Endothelial cell of umbilical vein (primary cell): ENCODE measurements around the gene SPRR2G. TPM values are rescaled to one million over a fixed set of nuclear protein-coding genes. Genes with fewer than 3 reads are reported as not detected.
"Not testable (repeated sequence)": the region's sequence is repeated elsewhere in the genome, so short reads cannot be mapped to it uniquely, and the experiment has no call there.

Source experiments
- BruUV-seq: library from RNA; stranded (reverse); fragments of 400-500 nt; replicated peaks from 2 replicates; lab custom pipeline; 2021; lab: Mats Ljungman, UMichigan
- CTCF ChIA-PET: fragments of 300-600, 350-600 bp; sonication (Branson Sonifier 250); formaldehyde crosslinking; loops from one replicate; lab custom pipeline; 2021; ENCODE audit warnings: antibody characterized with exemption, inconsistent platforms; lab: Charles Lee
- POLR2A ChIA-PET: fragments of 300-600, 350-600 bp; sonication (Branson Sonifier 250); formaldehyde crosslinking; loops from one replicate; lab custom pipeline; 2021; ENCODE audit warnings: antibody characterized with exemption, inconsistent platforms; lab: Charles Lee
- DNase-seq: peaks from one replicate; pipeline ENCODE4 v3.0.0-alpha.2; 2011; ENCODE audit warnings: low read depth, low spot score
- FAIRE-seq: peaks from 2 replicates; lab custom pipeline; 2011; peaks lifted over from hg19 to GRCh38; lab: Jason Lieb, UNC
- H2AFZ ChIP-seq: 2 replicates; pipeline ENCODE4 v1.6.0; 2012; ENCODE audit warnings: low read depth, low read length, control low read depth, inconsistent platforms
- H3K27ac ChIP-seq: 2 replicates; pipeline ENCODE4 v1.5.1; 2011; ENCODE audit warnings: low read depth, mild to moderate bottlenecking, control low read depth, low read length, moderate library complexity; ENCODE audit not compliant: insufficient read depth
- H3K27me3 ChIP-seq, 2 experiments: 2 replicates each; pipeline versions ENCODE4 v1.6.0 to v1.6.1; 2011; ENCODE audit warnings: low read length in 2 of 2, mixed read lengths in 1 of 2; ENCODE audit not compliant: control insufficient read depth in 2 of 2, insufficient read depth in 2 of 2
- H3K36me3 ChIP-seq, 2 experiments: 2 replicates in 1 of 2; 3 replicates in 1 of 2; pipeline ENCODE4 v1.5.1; 2011; ENCODE audit warnings: low read length in 2 of 2, mild to moderate bottlenecking in 1 of 2, moderate library complexity in 1 of 2; ENCODE audit not compliant: control insufficient read depth in 2 of 2, insufficient read depth in 2 of 2; ENCODE audit errors: extremely low read depth in 1 of 2
- H3K4me1 ChIP-seq: 3 replicates; pipeline ENCODE4 v1.5.1; 2011; ENCODE audit warnings: mild to moderate bottlenecking, low read length; ENCODE audit not compliant: control insufficient read depth, insufficient read depth; ENCODE audit errors: extremely low read depth
- H3K4me2 ChIP-seq: 2 replicates; pipeline ENCODE4 v1.6.1; 2011; ENCODE audit warnings: low read length, control low read depth, mixed read lengths; ENCODE audit not compliant: insufficient read depth
- H3K4me3 ChIP-seq, 3 experiments: fragments of 200-600 bp in 1 of 3; sonication (generic), shearing (Covaris generic) in 1 of 3; replicated peaks in 1 of 3; 2 replicates each; pipeline ENCODE4 v1.5.1; 2011 to 2016; ENCODE audit warnings: control low read depth in 3 of 3, low read length in 3 of 3, mild to moderate bottlenecking in 2 of 3, inconsistent platforms in 1 of 3, low read depth in 1 of 3, moderate library complexity in 1 of 3; ENCODE audit not compliant: insufficient read depth in 1 of 3
- H3K79me2 ChIP-seq: 2 replicates; pipeline ENCODE4 v1.6.0; 2012; ENCODE audit warnings: low read length, inconsistent platforms; ENCODE audit not compliant: control insufficient read depth, insufficient read depth
- H3K9ac ChIP-seq: replicated peaks from 2 replicates; pipeline ENCODE3; 2011; ENCODE audit warnings: low read length, control low read depth; ENCODE audit not compliant: insufficient read depth; ENCODE audit errors: extremely low read depth
- H3K9me1 ChIP-seq: replicated peaks from 3 replicates; pipeline ENCODE4 v1.6.0; 2011; ENCODE audit warnings: mild to moderate bottlenecking, low read length; ENCODE audit not compliant: control insufficient read depth, insufficient read depth; ENCODE audit errors: extremely low read depth
- H3K9me3 ChIP-seq: replicated peaks from 2 replicates; pipeline ENCODE4 v1.5.1; 2012; ENCODE audit warnings: low read length, inconsistent platforms; ENCODE audit not compliant: control insufficient read depth, insufficient read depth
- H4K20me1 ChIP-seq: replicated peaks from 2 replicates; pipeline ENCODE3; 2011; ENCODE audit warnings: mild to moderate bottlenecking, low read length; ENCODE audit not compliant: control insufficient read depth, insufficient read depth; ENCODE audit errors: extremely low read depth
- EZH2 ChIP-seq: IDR thresholded peaks from 2 replicates; pipeline ENCODE4 v1.6.1; 2012; ENCODE audit warnings: borderline replicate concordance, low read depth, mild to moderate bottlenecking, moderate library complexity, low read length, inconsistent platforms; ENCODE audit not compliant: severe bottlenecking
- FOS ChIP-seq: IDR thresholded peaks from 2 replicates; pipeline ENCODE4 v1.6.1; 2011; ENCODE audit warnings: mild to moderate bottlenecking, low read length, moderate library complexity, borderline replicate concordance; ENCODE audit not compliant: insufficient read depth
- GATA2 ChIP-seq: IDR thresholded peaks from 2 replicates; pipeline ENCODE4 v1.7.0; 2011; ENCODE audit warnings: low read depth, mild to moderate bottlenecking, moderate library complexity, mixed read lengths, low read length; ENCODE audit not compliant: insufficient read length, insufficient read depth
- JUN ChIP-seq: IDR thresholded peaks from 2 replicates; pipeline ENCODE4 v1.6.1; 2011; ENCODE audit warnings: borderline replicate concordance, low read depth; ENCODE audit not compliant: insufficient read length, insufficient read depth
- MYC ChIP-seq: IDR thresholded peaks from one replicate; pipeline ENCODE4 v1.6.1; 2011; ENCODE audit warnings: mild to moderate bottlenecking, low read depth, low read length
- POLR2A ChIP-seq: IDR thresholded peaks from 2 replicates; pipeline ENCODE4 v1.6.1; 2012; ENCODE audit warnings: low read depth, mild to moderate bottlenecking, control low read depth, low read length
- POLR2AphosphoS5 ChIP-seq: IDR thresholded peaks from 2 replicates; pipeline ENCODE4 v1.6.1; 2012; ENCODE audit warnings: low read depth, mild to moderate bottlenecking, control low read depth, low read length, moderate library complexity; ENCODE audit not compliant: insufficient read depth
- dilution Hi-C: fragments of 300-500 bp; cut with MboI; formaldehyde crosslinking; loops from one replicate; pipeline ENCODE4 v1.15.0; 2019; ENCODE audit warnings: low sequenced_read_pairs; ENCODE audit not compliant: extremely low pct_ligation_motif_present
- intact Hi-C: fragments of 100-400 bp; cut with micrococcal nuclease; formaldehyde crosslinking; loops from one replicate; pipeline ENCODE4 v1.10.0; 2022
- polyA plus RNA-seq, 4 experiments: library from polyadenylated mRNA; depleted of rRNA in 3 of 4; stranded (reverse) in 3 of 4; unstranded in 1 of 4; fragments of >200 nt; gene quantifications; 2 replicates each; pipeline versions ENCODE4 v1.2.1 to v1.2.3, GENCODE V29; 2011 to 2012; ENCODE audit warnings: missing spikeins in 1 of 4
- total RNA-seq: library from RNA; stranded (reverse); gene quantifications from 2 replicates; pipeline ENCODE4 v1.2.3, GENCODE V29; 2021
- TF ChIP-seq, protein P1 (sequence below), 2 donors: IDR thresholded peaks; 1 replicate in 1 of 2; 2 replicates in 1 of 2; pipeline ENCODE4 v1.5.1; 2011; ENCODE audit warnings: low read length in 2 of 2, mild to moderate bottlenecking in 2 of 2, moderate library complexity in 2 of 2, control low read depth in 1 of 2, inconsistent platforms in 1 of 2, low read depth in 1 of 2; ENCODE audit not compliant: insufficient read depth in 1 of 2; ENCODE audit errors: extremely low read depth in 1 of 2
- TF ChIP-seq, protein P2 (sequence below): IDR thresholded peaks from 2 replicates; pipeline ENCODE4 v1.6.1; 2011; ENCODE audit not compliant: insufficient read depth, insufficient read length

The SPRR2G gene
- total and polyA plus RNA-seq, 2 donors (not counting 3 experiments of a cell fraction or from before 2014, with no cell fraction given) = not detected

DNA sequence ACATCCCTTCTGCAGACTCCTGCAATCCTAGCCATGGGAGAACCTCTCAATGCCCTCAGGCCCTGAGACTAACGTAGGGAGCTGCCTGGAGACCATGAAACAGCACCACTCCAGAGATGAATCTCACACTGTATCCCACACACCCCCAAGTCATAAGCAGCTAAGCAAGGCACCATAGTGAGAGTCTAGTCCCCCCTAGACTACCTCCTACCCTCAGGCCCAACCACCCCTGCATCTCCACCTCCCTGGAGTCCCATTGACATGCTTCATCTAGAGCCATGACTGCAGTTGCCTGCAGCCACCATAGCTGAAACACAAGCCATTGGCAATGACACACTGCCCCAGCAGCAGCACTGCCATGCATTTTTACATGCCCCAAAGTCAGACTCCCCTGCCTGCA is 17.4 kb downstream of the SPRR2G start:
- Histone ChIP-seq H3K27ac (no peak overlapping the region), H3K4me1 (no peaks in the 10 kb centered on the region), H3K4me3 (no peak overlapping the region), H3K27me3 (no peaks in the 10 kb centered on the region), H3K9me3 (no peaks in the 10 kb centered on the region), H2AFZ (no peak overlapping the region), H4K20me1 (no peaks in the 10 kb centered on the region), H3K9ac (no peak overlapping the region), H3K4me2 (no peak overlapping the region), H3K79me2 (no peaks in the 10 kb centered on the region), H3K9me1 (no peaks in the 10 kb centered on the region), H3K36me3 (no peaks in the 10 kb centered on the region)
- dilution Hi-C loops = no loop called here
- FAIRE-seq = no peak
- no TSS peak for BruUV-seq
- POLR2A ChIA-PET = interaction anchor here (0.7 kb wide), 1 partner anchor 146 kb away, joined by 3 read pairs; no protein-coding TSS in a partner anchor
- intact Hi-C loops = no loop called here
- CTCF ChIA-PET = no interaction called here
- no peak for DNase-seq
- TF ChIP-seq FOS (no peak), MYC (no peak), POLR2A (no peak), POLR2AphosphoS5 (no peak), JUN (no peak), GATA2 (no peak), EZH2 (no peak)
- TF ChIP-seq, protein P1, sequence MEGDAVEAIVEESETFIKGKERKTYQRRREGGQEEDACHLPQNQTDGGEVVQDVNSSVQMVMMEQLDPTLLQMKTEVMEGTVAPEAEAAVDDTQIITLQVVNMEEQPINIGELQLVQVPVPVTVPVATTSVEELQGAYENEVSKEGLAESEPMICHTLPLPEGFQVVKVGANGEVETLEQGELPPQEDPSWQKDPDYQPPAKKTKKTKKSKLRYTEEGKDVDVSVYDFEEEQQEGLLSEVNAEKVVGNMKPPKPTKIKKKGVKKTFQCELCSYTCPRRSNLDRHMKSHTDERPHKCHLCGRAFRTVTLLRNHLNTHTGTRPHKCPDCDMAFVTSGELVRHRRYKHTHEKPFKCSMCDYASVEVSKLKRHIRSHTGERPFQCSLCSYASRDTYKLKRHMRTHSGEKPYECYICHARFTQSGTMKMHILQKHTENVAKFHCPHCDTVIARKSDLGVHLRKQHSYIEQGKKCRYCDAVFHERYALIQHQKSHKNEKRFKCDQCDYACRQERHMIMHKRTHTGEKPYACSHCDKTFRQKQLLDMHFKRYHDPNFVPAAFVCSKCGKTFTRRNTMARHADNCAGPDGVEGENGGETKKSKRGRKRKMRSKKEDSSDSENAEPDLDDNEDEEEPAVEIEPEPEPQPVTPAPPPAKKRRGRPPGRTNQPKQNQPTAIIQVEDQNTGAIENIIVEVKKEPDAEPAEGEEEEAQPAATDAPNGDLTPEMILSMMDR (IDR thresholded peaks at IDR 0.05; ENCODE audit: extremely low read depth in 1 of 2, insufficient read depth in 1 of 2, low read depth in 1 of 2, low read length in 2 of 2) = no peak
- TF ChIP-seq, protein P2, sequence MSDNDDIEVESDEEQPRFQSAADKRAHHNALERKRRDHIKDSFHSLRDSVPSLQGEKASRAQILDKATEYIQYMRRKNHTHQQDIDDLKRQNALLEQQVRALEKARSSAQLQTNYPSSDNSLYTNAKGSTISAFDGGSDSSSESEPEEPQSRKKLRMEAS = no peak

DNA sequence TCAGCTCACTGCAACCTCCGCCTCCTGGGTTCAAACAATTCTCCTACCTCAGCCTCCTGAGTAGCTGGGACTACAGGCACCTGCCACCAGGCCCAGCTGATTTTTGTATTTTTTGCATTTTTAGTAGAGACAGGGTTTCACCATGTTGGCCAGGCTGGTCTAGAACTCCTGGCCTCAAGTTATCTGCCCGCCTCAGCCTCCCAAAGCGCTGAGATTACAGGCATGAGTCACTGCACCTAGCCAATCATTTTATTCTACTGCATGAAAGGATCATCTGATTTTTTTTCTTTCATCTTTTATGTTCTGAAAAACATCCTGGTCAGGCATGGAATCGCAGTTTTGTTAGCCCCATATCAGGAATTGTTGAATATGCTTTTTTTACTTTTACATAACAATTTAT is 22.0 kb downstream of the SPRR2G start:
- H3K9ac ChIP-seq, DNase-seq, H4K20me1 ChIP-seq, H3K79me2 ChIP-seq, H3K4me3 ChIP-seq, H2AFZ ChIP-seq, H3K27me3 ChIP-seq, CTCF ChIA-PET, FAIRE-seq, intact Hi-C loops, H3K9me1 ChIP-seq, dilution Hi-C loops, H3K36me3 ChIP-seq, H3K4me2 ChIP-seq, H3K27ac ChIP-seq, POLR2A ChIA-PET, H3K9me3 ChIP-seq, BruUV-seq, H3K4me1 ChIP-seq: not testable (repeated sequence)
